ENCODE results near the gene ANAPC4.
"Not testable (repeated sequence)": the region's sequence is repeated elsewhere in the genome, so short reads cannot be mapped to it uniquely, and the experiment has no call there.

Gene ANAPC4, protein sequence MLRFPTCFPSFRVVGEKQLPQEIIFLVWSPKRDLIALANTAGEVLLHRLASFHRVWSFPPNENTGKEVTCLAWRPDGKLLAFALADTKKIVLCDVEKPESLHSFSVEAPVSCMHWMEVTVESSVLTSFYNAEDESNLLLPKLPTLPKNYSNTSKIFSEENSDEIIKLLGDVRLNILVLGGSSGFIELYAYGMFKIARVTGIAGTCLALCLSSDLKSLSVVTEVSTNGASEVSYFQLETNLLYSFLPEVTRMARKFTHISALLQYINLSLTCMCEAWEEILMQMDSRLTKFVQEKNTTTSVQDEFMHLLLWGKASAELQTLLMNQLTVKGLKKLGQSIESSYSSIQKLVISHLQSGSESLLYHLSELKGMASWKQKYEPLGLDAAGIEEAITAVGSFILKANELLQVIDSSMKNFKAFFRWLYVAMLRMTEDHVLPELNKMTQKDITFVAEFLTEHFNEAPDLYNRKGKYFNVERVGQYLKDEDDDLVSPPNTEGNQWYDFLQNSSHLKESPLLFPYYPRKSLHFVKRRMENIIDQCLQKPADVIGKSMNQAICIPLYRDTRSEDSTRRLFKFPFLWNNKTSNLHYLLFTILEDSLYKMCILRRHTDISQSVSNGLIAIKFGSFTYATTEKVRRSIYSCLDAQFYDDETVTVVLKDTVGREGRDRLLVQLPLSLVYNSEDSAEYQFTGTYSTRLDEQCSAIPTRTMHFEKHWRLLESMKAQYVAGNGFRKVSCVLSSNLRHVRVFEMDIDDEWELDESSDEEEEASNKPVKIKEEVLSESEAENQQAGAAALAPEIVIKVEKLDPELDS

DNA sequence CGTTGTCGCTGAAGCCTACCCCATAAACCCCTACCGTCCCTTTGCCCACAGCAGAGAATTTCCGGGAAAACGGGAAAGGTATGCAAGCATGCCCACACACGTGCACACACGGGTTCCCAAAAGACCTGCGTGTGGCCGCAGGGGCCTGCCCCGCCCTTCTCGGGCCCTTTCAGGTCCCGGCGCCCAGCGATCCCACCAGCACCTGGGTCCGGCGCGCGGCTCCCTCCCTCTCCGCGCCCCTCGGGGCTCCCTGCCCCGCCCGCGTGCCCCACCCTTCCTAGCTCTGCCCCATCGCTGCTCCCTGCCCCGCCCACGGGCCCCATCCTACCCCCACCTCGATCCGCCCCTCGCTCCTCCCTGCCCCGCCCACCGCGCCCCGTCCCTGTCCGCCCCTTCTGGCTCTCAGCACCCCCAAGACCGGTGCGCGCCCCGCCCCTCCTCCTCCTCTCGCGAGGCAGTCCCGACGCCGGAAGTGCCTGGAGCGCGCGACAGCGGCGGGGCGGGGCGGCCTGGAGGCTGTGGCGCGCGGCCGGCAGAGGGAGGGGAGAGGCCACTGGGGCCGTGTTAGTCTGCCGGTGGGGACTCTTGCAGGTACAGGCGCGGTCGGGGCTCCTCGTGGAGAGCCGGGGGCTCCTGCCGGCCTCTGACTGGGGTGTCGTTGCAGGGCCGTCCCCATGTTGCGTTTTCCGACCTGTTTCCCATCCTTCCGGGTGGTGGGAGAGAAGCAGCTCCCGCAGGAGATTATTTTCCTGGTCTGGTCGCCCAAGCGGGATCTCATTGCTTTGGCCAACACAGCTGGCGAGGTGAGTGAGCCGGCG is at the start of gene ANAPC4:
Gene ANAPC4 (plus strand): TSS at position 510 of the 818 bp plus-strand sequence. CDS start 165 bp downstream, at position 675.
- Histone ChIP-seq H3K9me3 (ENCODE audit: control insufficient read depth, insufficient read depth, low read length) (no peaks in the 10 kb centered on the region), H3K9ac (ENCODE audit: low read depth, low read length) (peak within 1 kb of the TSS; percentile 91), H3K36me3 (ENCODE audit: insufficient read depth, low read length) (no peaks in the 10 kb centered on the region), H3K4me1 (ENCODE audit: insufficient read depth, low read length) (peaks cover 8% of the 10 kb centered on the region)

- not testable (repeated sequence) for H3K9ac ChIP-seq (ENCODE audit: low read depth, low read length); H3K36me3 ChIP-seq (ENCODE audit: insufficient read depth, low read length); H3K9me3 ChIP-seq (ENCODE audit: control insufficient read depth, insufficient read depth, low read length); H3K4me1 ChIP-seq (ENCODE audit: insufficient read depth, low read length)
Measured at GRCh38 chr4:25328463-25328862, 48.6 kb upstream of the ANAPC4 start.

- H3K9ac ChIP-seq (ENCODE audit: low read depth, low read length), result no peak overlapping the region
- no peaks in the 10 kb centered on the region for H3K9me3 ChIP-seq (ENCODE audit: control insufficient read depth, insufficient read depth, low read length)
- H3K36me3 ChIP-seq (ENCODE audit: insufficient read depth, low read length), result no peaks in the 10 kb centered on the region
- H3K4me1 ChIP-seq (ENCODE audit: insufficient read depth, low read length), result no peaks in the 10 kb centered on the region
Measured at GRCh38 chr4:25330335-25330734, 46.7 kb upstream of the ANAPC4 start.

DNA sequence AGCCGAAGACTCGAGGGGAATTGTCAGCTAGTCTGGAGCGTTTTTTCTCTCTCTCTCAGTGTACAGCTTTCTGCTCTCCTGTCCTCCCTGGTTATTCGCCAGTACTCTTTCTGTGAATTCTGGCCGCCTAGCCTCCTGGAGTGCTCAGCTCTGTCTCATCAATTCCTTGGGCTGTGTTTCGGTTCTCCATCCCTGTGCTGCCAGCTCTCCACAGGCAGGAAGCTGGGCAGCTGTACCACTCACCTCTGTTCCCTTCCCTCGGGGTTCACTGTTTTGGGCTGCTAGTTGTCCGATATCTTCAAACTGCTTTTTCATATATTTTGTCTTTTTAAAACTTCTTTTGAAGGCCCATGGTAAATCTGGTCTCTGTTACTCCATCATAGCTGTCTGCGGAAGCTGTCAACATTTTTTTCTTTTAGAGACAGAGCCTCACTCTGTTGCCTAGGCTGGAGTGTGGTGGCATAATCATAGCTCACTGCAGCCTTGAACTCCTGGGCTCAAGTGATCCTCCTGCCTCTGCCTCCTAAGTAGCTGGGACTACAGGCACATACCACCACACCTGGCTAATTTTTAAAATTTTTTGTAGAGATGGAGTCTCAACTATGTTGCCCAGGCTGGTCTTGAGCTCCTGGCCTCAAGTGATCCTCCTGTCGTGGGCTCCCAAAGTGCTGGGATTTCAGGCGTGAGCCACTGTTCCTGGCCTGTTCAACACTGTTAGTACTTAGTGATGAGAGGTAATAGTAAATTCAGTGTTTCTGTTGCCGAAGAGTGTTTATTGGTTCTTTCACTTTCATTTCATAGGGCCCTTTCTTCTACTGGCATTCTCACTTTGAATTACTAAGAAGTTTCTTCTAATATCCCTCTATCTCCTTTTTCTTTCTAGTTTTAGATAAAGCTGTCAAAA is 45.9 kb upstream of the ANAPC4 start:
- Histone ChIP-seq H3K4me1 (ENCODE audit: insufficient read depth, low read length) (no peaks in the 10 kb centered on the region), H3K9ac (ENCODE audit: low read depth, low read length) (no peak overlapping the region), H3K36me3 (ENCODE audit: insufficient read depth, low read length) (no peaks in the 10 kb centered on the region), H3K9me3 (ENCODE audit: control insufficient read depth, insufficient read depth, low read length) (no peaks in the 10 kb centered on the region)

DNA sequence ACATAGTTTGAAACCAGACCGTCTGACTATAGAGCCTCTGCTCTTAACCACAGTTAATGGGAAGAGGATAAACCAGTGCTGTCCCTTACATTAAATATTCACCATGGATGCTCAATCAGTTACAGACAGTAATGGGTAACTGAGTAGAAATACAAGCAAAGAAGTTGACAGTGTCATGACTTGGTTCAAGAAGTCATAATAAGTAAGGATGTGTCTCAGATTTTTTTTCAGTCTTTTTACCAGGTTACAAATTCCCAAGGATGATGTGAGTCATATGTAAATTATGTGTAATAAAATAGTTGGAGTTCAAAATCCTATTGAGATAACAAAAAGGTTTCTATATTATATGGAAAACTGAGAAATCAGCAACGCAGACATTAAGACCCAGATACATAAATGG is 33.4 kb upstream of the ANAPC4 start:
- H3K9me3 ChIP-seq (ENCODE audit: control insufficient read depth, insufficient read depth, low read length), result no peaks in the 10 kb centered on the region
- no peaks in the 10 kb centered on the region for H3K36me3 ChIP-seq (ENCODE audit: insufficient read depth, low read length)
- no peaks in the 10 kb centered on the region for H3K4me1 ChIP-seq (ENCODE audit: insufficient read depth, low read length)
- no peak overlapping the region for H3K9ac ChIP-seq (ENCODE audit: low read depth, low read length)

DNA sequence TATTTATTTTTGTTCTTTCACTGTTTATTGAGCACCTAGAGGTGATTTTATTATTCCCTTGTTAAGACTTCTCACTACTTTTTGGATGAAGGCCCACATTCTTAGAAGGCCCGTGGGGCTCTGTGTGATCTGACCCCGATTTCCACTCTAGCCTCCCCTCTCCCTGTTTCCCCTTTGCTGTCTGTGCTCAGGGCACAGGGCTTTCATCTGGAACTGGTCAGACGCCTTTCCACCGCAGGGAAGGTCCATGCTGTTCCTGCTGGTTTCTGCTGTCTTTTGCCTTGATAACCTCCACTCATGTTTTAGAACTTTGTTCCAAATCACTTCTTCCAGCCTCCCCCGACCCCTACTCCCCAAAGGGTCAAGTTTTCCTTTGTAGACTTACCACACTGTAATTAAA is 31.3 kb upstream of the ANAPC4 start:
- Histone ChIP-seq H3K4me1 (ENCODE audit: insufficient read depth, low read length) (no peaks in the 10 kb centered on the region), H3K36me3 (ENCODE audit: insufficient read depth, low read length) (no peaks in the 10 kb centered on the region), H3K9me3 (ENCODE audit: control insufficient read depth, insufficient read depth, low read length) (no peaks in the 10 kb centered on the region), H3K9ac (ENCODE audit: low read depth, low read length) (no peak overlapping the region)

GRCh38 chr4:25346913-25347312 is 30.1 kb upstream of the ANAPC4 start:
- H3K4me1 ChIP-seq (ENCODE audit: insufficient read depth, low read length), result peaks cover 5% of the 10 kb centered on the region; the same call in 1 of the 2 replicates
- H3K9ac ChIP-seq (ENCODE audit: low read depth, low read length), result no peak overlapping the region
- H3K9me3 ChIP-seq (ENCODE audit: control insufficient read depth, insufficient read depth, low read length), result no peaks in the 10 kb centered on the region
- no peaks in the 10 kb centered on the region for H3K36me3 ChIP-seq (ENCODE audit: insufficient read depth, low read length)

DNA sequence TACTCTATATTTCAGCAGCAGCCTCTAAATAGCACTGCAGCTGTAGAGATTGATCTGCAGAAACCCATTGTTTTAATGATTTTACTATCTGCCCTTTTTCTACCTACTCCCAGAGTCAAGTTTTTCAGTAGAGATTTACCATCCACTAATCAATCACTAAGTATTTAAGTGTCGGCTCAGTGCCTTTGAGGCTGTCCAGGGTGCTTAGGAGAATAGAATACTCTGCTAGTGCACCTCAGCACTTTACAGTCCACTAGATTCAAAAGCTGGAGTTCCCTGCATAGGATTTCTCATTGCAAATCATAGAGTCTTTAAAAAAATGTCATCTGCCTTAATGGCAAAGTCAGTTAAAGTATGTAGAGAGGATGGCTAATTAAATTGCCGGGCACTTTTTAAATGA is 29.6 kb upstream of the ANAPC4 start:
- H3K36me3 ChIP-seq (ENCODE audit: insufficient read depth, low read length), result no peaks in the 10 kb centered on the region

DNA sequence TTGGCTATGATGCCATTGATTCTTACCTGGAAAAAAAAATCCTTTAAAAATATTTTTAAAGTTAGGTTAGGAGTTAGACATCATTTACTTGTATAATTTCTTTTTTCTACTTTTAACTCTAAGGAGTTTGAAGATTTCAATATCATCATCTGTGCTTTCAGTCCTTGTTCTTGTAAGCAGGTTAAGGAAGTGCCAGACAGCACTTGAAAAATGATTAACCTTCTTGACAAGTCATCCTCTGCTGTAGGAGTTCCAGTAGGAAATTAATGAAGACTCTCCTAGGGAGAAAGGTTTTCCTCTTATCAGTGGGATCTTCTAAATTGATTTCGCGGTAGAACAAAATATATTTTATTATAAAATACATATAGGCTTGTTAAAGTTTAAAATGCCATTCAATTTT is 29.1 kb upstream of the ANAPC4 start:
- no peaks in the 10 kb centered on the region for H3K36me3 ChIP-seq (ENCODE audit: insufficient read depth, low read length)
- peaks cover 5% of the 10 kb centered on the region for H3K4me1 ChIP-seq (ENCODE audit: insufficient read depth, low read length)
- no peak overlapping the region for H3K9ac ChIP-seq (ENCODE audit: low read depth, low read length)
- no peaks in the 10 kb centered on the region for H3K9me3 ChIP-seq (ENCODE audit: control insufficient read depth, insufficient read depth, low read length)

More for the DNA sequence above, 29.6 kb upstream of the ANAPC4 start:
- H3K4me1 ChIP-seq (ENCODE audit: insufficient read depth, low read length), result peaks cover 5% of the 10 kb centered on the region
- no peaks in the 10 kb centered on the region for H3K9me3 ChIP-seq (ENCODE audit: control insufficient read depth, insufficient read depth, low read length)
- no peak overlapping the region for H3K9ac ChIP-seq (ENCODE audit: low read depth, low read length)

DNA sequence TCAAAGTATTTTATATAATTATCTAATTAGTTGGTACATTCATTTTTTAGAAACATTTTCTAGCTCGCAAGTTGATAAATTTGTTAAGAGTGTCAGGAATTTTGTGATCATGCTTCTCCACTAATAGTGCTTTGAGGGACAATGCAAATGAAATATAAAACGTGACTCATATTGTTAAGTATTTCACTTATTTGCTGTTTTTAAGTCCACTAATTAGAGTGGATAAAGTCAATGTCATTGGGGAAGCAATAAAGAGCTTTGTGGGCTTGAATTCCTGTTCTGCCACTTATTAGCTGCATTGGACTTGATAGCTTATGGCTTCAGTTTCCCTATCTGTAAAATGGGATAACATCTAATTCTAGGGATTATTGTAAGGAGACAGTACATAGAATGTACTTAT is 26.5 kb upstream of the ANAPC4 start:
- no peaks in the 10 kb centered on the region for H3K9me3 ChIP-seq (ENCODE audit: control insufficient read depth, insufficient read depth, low read length)
- no peaks in the 10 kb centered on the region for H3K36me3 ChIP-seq (ENCODE audit: insufficient read depth, low read length)
- peaks cover 5% of the 10 kb centered on the region for H3K4me1 ChIP-seq (ENCODE audit: insufficient read depth, low read length)
- no peak overlapping the region for H3K9ac ChIP-seq (ENCODE audit: low read depth, low read length)

GRCh38 chr4:25351777-25352416 is 25.2 kb upstream of the ANAPC4 start:
- Histone ChIP-seq H3K36me3 (ENCODE audit: insufficient read depth, low read length) (no peaks in the 10 kb centered on the region), H3K4me1 (ENCODE audit: insufficient read depth, low read length) (peaks cover 5% of the 10 kb centered on the region), H3K9me3 (ENCODE audit: control insufficient read depth, insufficient read depth, low read length) (no peaks in the 10 kb centered on the region), H3K9ac (ENCODE audit: low read depth, low read length) (no peak overlapping the region)

DNA sequence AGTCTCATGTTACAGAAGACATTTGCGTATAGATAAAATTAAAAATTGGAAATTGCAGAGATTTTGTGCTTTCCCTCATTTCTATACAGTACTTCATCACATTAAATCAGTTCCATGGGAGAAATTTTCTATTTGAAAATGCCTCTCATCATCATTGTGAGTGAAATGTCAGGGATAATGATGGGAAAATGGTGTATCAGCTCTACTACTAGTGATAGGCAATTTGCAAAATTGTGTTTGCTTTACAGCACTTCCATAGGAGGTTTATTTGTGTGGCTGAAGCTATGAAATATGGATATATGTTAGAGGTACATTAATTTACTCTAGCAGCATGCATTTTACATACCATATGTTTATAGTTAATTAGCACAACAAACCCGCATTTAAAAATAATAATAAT is 21.0 kb upstream of the ANAPC4 start:
- Histone ChIP-seq H3K9ac (ENCODE audit: low read depth, low read length) (no peak overlapping the region), H3K4me1 (ENCODE audit: insufficient read depth, low read length) (peaks cover 4% of the 10 kb centered on the region), H3K36me3 (ENCODE audit: insufficient read depth, low read length) (peaks cover 2% of the 10 kb centered on the region; the same call in 1 of the 2 replicates), H3K9me3 (ENCODE audit: control insufficient read depth, insufficient read depth, low read length) (peaks cover 6% of the 10 kb centered on the region; the same call in 1 of the 2 replicates)

All from ES-I3 (cell line).